HG02938 (cell line): ENCODE data around the gene PDZK1.
"Not testable (repeated sequence)": the region's sequence is repeated elsewhere in the genome, so short reads cannot be mapped to it uniquely, and the experiment has no call there.

Experiments used
- ATAC-seq: cut with Tn5 transposase; IDR thresholded peaks from one replicate; pipeline ENCODE4 v1.9.1; 2021; ENCODE audit warnings: mild to moderate bottlenecking, moderate library complexity; ENCODE audit not compliant: unreplicated experiment

PDZK1 gene

GRCh38 chr1:145711213-145711651 is 4.1 kb upstream of the PDZK1 start:
- no peak for ATAC-seq

GRCh38 chr1:145710291-145711027 is 3.3 kb upstream of the PDZK1 start:
- no peak for ATAC-seq

- ATAC-seq, result no peak
Measured at GRCh38 chr1:145708063-145708462, 895 bp upstream of the PDZK1 start.

GRCh38 chr1:145706086-145706664 is 993 bp downstream of the PDZK1 start:
- no peak for ATAC-seq

GRCh38 chr1:145705622-145706021 is 1.5 kb downstream of the PDZK1 start:
- no peak for ATAC-seq

GRCh38 chr1:145702826-145703225 is 4.3 kb downstream of the PDZK1 start:
- no peak for ATAC-seq

GRCh38 chr1:145702052-145702451 is 5.1 kb downstream of the PDZK1 start:
- no peak for ATAC-seq

- no peak for ATAC-seq
Measured at GRCh38 chr1:145701306-145701862, 5.8 kb downstream of the PDZK1 start.

- ATAC-seq, result no peak
Measured at GRCh38 chr1:145696630-145696960, 10.6 kb downstream of the PDZK1 start.

GRCh38 chr1:145695821-145696629 is 11.1 kb downstream of the PDZK1 start:
- no peak for ATAC-seq

GRCh38 chr1:145692785-145693443 is 14.3 kb downstream of the PDZK1 start:
- ATAC-seq, result no peak

GRCh38 chr1:145690587-145691558 is 16.3 kb downstream of the PDZK1 start:
- ATAC-seq, result peak; percentile 62

- no peak for ATAC-seq
Measured at GRCh38 chr1:145689922-145690321, 17.2 kb downstream of the PDZK1 start.

- no peak for ATAC-seq
Measured at GRCh38 chr1:145688924-145689323, 18.2 kb downstream of the PDZK1 start.

GRCh38 chr1:145688328-145688727 is 18.8 kb downstream of the PDZK1 start:
- no peak for ATAC-seq

GRCh38 chr1:145686078-145686477 is 21.1 kb downstream of the PDZK1 start:
- not testable (repeated sequence) for ATAC-seq

- not testable (repeated sequence) for ATAC-seq
Measured at GRCh38 chr1:145684858-145685257, 22.3 kb downstream of the PDZK1 start.

- ATAC-seq, result not testable (repeated sequence)
Measured at GRCh38 chr1:145673217-145673616, 34.0 kb downstream of the PDZK1 start.

- not testable (repeated sequence) for ATAC-seq
Measured at GRCh38 chr1:145670995-145671745, 36.0 kb downstream of the PDZK1 start.
